OCI-LY3 (cell line): ENCODE data around the gene CBX1.

Experiments
- EZH2phosphoT487 ChIP-seq: fragments of 200-600 bp; shearing (Covaris generic); IDR thresholded peaks from 2 replicates; pipeline ENCODE4 v1.6.1; 2018; ENCODE audit warnings: antibody characterized with exemption, mixed run types, low read depth
- TF ChIP-seq, protein P1 (sequence below): fragments of 200-600, 300-600 bp; sonication (generic); IDR thresholded peaks from 2 replicates; pipeline ENCODE4 v1.5.1; 2014; ENCODE audit warnings: antibody characterized with exemption, low read length, low read depth

DNA sequence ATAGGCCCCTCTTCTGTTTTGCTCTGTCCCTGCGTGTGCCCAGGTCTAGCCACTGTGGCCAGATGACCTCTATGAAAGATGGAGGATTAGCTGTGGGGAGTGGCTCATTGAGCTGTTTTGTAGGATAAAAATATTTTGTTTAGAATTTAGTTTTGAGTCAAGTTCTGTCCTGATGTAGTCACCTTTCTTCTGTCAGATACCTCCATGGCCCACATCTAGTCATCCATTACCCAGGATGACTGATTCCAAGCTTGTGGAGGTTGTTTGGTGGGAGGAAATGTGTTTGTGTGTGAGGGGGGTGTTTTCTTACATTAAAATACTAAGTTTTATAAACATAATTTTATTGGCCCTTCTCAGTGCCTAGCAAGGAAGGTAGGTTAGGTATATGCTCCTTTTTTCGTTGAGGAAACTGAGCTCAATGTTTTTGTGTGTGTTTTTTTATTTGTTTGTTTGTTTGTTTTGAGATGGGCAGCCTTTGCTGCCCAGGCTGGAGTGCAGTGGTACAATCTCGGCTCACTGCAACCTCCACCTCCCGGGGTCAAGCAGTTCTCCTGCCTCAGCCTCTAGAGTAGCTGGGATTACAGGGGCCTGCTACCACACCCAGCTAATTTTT, 22.6 kb upstream of the CBX1 start:
- TF ChIP-seq, protein P1, sequence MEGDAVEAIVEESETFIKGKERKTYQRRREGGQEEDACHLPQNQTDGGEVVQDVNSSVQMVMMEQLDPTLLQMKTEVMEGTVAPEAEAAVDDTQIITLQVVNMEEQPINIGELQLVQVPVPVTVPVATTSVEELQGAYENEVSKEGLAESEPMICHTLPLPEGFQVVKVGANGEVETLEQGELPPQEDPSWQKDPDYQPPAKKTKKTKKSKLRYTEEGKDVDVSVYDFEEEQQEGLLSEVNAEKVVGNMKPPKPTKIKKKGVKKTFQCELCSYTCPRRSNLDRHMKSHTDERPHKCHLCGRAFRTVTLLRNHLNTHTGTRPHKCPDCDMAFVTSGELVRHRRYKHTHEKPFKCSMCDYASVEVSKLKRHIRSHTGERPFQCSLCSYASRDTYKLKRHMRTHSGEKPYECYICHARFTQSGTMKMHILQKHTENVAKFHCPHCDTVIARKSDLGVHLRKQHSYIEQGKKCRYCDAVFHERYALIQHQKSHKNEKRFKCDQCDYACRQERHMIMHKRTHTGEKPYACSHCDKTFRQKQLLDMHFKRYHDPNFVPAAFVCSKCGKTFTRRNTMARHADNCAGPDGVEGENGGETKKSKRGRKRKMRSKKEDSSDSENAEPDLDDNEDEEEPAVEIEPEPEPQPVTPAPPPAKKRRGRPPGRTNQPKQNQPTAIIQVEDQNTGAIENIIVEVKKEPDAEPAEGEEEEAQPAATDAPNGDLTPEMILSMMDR: no peak
- TF ChIP-seq EZH2phosphoT487: no peak
